Activated CD8-positive, alpha-beta memory T cell treated with anti-CD3 and anti-CD28 coated beads for 1 hour (primary cell): ENCODE data around the gene OR10G4.
"Not testable (repeated sequence)": the region's sequence is repeated elsewhere in the genome, so short reads cannot be mapped to it uniquely, and the experiment has no call there.

Experiments
- DNase-seq, 2 donors: peaks; one replicate each; pipeline ENCODE4 v3.0.0-alpha.2; 2020; ENCODE audit warnings: low read depth in 1 of 2; ENCODE audit errors: extremely low read depth in 1 of 2

Gene OR10G4, protein sequence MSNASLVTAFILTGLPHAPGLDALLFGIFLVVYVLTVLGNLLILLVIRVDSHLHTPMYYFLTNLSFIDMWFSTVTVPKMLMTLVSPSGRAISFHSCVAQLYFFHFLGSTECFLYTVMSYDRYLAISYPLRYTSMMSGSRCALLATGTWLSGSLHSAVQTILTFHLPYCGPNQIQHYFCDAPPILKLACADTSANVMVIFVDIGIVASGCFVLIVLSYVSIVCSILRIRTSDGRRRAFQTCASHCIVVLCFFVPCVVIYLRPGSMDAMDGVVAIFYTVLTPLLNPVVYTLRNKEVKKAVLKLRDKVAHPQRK

DNA sequence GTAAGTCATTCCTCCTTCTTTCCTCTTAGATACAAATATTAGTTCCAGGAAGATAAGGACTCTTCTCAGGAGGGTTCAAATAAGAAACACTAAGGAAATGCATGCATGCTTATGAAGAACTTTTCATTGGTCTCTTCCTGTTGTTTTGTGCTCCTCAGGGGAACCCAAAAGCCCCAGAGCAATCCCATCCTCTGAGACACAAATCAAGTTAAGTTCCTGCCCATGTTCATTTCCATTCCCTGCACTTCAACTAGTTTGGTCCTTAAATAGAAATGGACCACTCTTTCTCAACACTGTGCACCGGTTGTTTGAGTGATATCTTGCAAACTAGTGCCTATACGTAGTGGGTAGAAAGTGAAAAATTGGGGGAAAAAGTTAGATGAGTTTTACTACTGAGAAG, at the start of gene OR10G4:
Gene OR10G4 (plus strand): TSS at position 301 of the 400 bp plus-strand sequence. CDS start 2,578 bp downstream, outside the sequence.
- no peak for DNase-seq

DNA sequence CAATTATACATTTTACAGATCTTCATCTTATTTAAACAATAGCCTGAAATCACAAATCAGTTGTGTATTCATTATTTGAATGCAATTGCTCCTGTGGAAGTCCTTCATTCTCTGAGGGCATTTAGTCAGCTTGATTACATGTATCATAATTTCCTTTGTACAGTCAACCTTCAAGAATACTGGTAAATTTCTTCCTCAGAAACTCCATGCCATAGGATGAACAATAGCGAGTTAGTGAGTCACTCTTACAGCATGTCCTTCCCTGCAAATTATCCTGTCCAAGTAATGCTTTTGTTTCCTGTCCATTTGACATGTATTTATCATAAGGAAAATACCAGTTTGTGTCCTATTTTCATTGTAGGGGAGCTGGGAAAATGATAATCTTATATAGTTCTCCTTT, 39.0 kb upstream of the OR10G4 start:
- no peak for DNase-seq

DNA sequence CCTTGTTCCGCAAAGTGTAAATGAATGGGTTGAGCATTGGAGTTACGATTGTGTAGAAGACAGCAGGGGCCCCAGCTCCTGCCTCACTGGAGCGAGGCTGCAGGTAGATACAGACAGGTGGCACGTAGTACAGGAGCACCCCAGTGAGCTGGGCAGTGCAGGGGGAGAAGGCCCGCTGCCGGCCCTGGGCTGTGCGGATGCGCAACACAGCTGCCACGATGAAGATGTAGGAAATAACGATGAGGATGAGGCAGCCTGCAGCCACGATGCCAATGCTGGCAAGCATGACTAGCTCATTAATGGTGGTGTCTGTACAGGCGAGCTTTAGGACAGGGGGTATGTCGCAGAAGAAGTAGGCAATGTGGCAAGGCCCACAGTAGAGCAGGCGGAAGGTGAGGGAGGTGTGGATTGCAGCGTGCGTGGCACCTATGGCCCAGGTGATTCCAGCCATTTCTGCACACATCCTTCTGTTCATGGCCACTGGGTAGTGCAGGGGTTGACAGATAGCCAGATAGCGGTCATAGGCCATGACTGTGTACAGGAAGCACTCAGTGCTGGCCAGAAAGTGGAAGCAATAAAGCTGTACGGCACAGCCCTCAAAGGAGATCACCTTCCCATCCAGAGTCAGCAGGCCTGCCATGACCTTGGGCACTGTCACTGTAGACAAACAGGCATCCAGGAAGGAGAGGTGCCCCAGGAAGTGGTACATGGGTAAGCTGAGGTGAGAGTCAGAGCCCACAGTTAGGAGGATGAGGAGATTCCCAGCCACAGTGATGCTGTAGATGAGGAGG, 35.8 kb upstream of the OR10G4 start:
- DNase-seq = no peak

DNA sequence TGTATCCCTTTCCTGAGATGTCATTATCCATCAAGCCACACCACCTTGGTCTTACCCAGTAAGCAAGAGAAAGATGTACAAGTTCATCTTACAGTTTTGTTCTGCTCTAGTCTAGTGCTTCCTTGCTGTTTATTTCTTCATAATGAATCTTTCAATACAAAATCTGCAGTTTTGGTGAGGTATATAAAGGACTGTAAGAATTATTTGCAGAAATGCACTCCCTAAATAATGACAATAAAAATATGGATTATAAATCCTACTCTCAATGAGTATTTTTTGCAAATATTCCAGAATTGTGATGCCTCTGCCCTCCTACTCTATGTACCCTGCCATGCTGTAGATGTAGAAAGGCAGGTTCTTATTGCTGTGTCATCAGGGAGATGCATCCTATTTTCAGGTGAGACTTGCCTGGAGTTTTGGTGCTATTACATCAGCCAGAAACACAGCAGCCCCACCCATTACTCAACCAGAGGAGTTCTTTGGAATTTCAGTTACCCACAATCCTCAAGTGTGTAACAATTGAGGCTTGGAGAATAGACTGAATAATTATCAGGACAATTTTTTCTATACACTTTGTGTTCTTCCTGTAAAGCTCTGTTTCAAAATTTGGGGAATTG, 35.0 kb upstream of the OR10G4 start, which contains the start of gene OR10S1:
Gene OR10S1 (minus strand): TSS at position 51 of the 617 bp plus-strand sequence. CDS start 117 bp downstream, outside the sequence.
- no peak for DNase-seq

DNA sequence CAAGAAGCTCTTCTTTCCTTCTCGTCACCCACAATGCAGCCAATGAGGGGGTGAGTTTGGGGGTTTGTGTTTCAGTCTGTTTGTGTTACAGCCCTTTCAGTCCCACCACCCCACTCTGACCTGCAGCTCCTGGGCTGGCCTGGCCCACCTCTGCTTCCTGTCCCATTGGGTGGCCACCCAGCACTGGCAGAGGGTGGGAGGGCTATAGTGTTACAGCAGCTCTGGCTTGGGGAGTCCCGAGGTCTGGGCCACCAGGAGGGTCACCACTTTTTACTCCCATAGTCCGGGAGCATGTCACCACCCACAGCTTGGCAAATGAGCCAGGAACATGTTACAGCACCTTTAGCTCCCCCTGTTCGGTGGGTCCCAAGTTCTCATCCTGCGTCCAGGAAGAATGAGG, 33.5 kb upstream of the OR10G4 start:
- no peak for DNase-seq

DNA sequence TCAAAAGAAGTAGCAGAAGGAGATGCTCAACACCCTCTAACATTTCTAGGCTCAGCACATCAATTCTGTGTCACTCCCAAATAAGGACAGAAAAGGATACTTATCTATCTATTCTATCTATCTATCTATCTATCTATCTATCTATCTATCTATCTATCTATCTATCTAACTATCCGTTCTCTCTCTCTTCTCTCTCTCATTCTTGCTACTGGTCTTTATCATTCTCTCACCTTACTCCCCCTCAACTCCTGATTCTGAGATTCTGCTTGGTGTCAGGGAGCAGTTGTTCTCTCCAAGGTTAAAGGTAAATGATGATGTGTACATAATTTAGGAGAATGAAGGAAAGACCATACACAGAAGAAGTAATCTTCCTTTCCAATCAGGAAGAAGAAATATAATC, 17.7 kb upstream of the OR10G4 start, which contains the start of gene OR10G6:
Gene OR10G6 (minus strand): TSS at position 43 of the 400 bp plus-strand sequence. CDS start 0 bp downstream, at position 43.
- DNase-seq = no peak

DNA sequence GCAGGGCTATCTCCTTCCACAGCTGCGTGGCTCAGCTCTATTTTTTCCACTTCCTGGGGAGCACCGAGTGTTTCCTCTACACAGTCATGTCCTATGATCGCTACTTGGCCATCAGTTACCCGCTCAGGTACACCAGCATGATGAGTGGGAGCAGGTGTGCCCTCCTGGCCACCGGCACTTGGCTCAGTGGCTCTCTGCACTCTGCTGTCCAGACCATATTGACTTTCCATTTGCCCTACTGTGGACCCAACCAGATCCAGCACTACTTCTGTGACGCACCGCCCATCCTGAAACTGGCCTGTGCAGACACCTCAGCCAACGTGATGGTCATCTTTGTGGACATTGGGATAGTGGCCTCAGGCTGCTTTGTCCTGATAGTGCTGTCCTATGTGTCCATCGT, 3.0 kb downstream of the OR10G4 start:
- not testable (repeated sequence) for DNase-seq

DNA sequence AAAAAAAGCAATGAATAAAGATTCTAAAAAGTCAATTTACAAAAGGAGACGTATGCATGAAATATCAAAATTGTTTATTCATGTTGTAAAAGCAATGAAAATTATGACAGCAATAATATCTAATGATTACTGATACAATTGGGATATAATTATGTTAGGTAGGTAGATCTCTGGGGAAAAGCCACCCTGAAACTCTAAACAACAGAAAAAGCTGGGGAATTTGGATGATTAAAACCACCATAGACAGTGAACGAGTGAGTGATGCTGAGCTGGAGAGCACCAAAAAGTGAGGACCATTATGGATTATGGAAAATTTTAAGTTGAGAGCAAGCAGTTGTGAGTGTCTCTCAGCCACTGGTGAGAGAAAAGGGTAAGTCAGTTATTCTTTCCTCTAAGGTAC, 13.7 kb downstream of the OR10G4 start, which contains the start of gene OR10G8:
Gene OR10G8 (plus strand): TSS at position 301 of the 400 bp plus-strand sequence. CDS start 2,825 bp downstream, outside the sequence.
- DNase-seq = no peak

DNA sequence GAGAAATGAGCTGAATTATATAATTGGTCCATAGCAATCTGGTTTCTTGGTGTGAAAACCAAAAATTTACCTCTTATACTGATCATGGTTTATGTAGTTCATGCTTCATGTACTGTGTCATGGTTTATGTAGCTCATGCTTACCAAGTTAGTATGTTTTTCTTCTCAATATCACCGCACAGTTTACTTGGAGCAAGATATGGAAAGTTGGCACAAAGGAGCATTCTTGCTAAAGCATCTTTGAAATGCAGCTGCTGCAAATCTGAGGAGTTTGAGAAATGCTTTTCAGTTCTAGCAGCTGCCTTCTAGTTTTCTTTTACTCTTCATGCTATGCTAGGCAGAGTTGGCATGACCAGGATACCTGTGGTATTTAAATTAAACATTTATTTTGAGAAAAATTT, 23.9 kb downstream of the OR10G4 start:
- no peak for DNase-seq

DNA sequence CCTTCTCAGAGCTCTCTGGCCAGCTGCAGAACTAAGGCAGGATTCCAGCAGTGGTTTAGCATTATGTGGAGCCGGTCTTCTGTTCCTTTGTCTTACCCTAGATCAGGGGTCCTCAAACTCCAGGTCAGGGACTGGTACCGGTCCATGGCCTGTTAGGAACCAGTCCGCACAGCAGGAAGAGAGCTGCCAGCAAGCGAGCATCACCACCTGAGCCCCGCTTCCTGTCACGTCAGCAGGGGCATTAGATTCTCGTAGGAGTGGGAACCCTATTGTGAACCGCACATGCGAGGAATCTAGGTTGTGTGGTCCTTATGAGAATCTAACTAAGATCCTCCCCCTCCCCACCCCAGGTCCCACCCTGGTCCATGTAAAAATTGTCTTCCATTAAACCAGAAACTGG, 26.8 kb downstream of the OR10G4 start:
- no peak for DNase-seq

DNA sequence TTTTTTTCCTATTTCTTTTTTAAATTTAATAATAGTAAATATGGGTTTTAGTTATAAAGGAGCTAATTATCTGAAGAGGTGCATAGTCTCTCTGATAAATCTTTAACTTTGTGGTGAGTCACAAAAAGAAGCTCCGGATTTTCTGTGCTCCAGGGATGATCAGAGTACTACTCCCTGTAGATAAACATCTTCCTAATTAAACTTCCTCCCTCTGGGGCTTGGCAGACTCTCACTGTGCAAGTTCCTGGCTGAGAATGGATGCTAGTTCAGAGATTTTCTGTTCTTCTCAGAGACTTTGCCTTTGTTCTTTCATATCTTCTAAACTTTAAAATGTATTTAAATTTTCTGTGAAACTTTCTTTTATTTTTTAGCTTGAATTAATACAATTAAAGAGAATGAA, 28.5 kb downstream of the OR10G4 start, which contains the start of gene OR10G7:
Gene OR10G7 (minus strand): TSS at position 72 of the 400 bp plus-strand sequence. CDS start 2,324 bp downstream, outside the sequence.
- DNase-seq = no peak

DNA sequence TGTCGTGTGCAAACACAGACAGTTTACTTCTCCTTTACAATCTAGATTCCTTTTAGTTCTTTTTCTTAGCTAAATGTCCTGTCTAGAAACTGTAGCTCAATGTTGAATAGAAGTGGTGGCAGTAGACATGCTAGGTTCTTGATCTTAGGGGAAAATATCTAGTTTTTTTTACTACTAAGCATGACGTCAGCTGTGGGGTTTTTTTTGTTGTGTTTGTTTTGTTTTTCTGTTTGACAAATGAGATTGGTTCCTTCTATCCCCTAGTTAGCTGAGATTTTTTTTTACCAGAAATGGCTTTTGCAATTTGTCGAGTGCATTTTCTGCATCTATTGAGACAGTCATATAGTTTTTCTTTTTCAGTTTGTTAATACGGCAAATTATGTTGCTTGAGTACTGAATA, 30.6 kb downstream of the OR10G4 start:
- DNase-seq = no peak

DNA sequence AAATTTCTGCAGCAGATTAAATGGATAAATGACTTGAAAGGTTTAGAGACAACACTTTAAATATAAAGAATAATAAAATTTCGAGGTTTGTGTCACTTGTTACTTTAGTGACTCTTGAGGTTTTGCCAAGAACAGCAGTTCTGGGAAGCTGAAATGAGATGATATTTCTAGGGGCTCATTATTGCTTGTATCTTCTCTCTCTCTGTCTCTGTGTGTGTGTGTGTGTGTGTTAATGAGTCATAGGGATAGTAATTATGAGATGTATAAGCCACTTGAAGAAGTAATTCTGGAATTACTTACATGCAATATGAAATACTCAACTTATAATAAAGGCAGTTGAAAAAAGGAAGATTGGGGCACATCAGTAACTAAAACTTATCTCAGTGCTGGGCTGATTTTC, 38.0 kb downstream of the OR10G4 start:
- no peak for DNase-seq

DNA sequence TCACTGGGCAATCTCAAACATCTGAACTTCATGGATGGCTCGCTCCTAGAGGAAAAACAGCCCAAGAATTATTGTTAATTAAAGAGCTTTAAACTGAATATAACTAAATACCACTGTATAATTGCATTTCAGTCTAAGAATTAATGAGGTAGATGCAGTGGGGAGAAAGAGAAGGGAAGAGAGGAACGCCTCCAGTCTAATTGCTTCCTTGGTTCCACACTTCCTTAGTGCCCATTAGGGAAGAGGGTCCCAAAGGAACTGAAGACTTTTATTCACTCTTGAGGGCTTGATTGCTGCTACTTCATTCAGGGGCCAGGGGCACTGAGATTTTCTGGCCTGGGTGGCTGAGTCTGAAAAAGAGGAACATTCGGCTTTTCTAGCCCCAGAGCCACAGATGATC, 40.2 kb downstream of the OR10G4 start:
- DNase-seq = no peak
